CD4-positive, alpha-beta T cell treated with Interleukin-12 subunit alpha and Interleukin-12 subunit beta, for 1 hour (primary cell): Measurements from ENCODE around the gene SBF2.
A peak's percentile ranks its signal among the peaks of the same experiment; 100 is the strongest.

Experiments
- DNase-seq: peaks from one replicate; pipeline ENCODE4 v3.0.0-alpha.2; 2020

SBF2 gene

DNA sequence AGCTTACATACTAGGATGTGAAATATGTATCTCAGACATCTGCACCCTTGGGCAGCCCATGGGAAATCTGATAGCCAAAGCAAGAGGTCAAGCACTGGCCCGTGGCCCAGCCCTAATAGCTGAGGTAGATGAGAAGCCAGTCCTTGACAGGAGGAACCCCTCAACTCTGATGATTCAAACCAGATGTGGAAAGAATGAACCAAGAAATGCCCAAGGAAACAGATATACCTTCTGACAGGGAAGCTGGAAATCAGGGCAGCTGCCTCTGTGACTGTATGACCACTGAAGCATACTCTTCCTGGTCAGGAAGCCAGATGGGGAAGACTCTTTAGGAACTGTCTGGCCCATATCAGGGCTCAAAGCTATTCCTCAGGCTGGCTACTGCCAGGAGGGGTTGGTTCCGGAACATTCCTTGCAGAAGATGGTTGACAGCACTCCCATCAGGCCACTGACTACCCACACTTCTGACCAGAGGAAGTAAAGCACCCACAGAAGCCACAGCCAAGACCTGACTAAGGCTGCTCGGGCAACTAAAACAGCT is 506.0 kb downstream of the SBF2 start:
- DNase-seq: no peak

- no peak for DNase-seq
Observed at GRCh38 chr11:9787260-9787659, 506.8 kb downstream of the SBF2 start.

DNA sequence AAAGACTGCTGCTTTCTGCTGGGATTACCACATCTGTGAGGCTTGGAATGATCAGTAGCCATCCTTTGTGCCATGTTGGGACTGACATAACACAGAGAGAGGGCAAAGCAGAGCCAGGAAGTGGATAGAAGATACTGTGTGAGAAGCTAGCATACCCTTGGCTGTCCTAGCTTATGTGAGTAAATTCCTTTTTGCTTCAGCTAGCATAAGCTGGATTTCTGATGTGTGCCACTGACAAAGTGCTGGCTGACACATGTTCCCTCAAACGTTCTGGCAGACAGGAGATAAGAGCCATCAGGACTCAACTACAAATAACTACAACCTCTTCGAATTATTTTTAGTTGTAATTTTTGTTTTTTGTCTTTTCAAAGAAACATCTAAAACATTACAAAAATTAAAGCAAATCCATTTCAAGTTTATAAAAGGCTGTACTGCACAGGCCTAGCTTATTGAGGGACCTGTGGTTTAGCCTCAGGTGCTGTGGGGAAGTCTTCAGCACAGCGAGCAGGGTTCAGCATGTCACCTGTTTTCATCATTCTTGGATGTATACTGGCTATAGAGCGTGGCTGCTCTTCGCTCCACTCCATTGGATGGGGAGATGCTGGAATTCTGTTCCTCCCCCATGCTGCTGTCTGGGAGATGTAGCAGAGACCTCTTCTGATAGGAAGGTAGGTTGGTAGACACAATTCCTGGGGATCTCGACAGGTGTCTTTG is 509.3 kb downstream of the SBF2 start:
- DNase-seq: no peak

DNA sequence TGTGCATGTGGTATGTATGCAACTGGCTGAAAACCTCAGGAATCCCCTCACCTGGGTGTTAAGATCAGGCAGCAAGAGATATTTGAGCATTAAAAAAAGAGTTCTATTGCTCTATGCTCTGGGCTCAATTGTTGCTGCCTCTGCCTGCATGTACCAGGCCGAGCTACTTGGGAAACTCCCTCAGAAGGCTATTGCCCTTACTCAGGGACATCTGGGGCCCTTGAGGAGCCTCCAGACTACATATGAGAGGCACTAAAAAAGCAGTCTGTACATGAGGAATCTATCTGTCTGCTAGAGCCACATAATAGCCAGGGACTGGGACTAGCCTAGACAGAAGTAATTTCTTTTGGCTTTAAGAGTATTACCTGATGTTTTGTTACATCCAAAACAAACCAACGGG is 510.0 kb downstream of the SBF2 start:
- DNase-seq: no peak

DNA sequence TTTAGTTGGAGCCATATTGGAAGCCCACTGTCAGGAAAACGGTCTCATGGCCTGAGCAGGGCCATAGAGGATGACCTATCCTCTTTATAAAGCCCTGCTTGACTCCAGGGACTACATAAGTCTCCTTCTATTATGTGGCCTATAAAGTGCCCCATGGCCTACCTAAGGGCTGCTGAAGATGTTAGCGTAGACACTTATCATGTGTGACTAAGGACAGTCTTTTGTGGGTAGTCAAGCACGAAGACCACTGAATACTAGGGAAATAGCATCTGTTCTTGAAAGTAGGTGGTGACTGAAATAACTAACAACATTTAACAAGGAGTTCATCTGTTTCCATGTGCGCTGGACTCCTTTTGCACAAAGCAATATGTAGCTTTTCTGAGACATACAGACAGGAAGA is 513.1 kb downstream of the SBF2 start:
- DNase-seq: no peak

DNA sequence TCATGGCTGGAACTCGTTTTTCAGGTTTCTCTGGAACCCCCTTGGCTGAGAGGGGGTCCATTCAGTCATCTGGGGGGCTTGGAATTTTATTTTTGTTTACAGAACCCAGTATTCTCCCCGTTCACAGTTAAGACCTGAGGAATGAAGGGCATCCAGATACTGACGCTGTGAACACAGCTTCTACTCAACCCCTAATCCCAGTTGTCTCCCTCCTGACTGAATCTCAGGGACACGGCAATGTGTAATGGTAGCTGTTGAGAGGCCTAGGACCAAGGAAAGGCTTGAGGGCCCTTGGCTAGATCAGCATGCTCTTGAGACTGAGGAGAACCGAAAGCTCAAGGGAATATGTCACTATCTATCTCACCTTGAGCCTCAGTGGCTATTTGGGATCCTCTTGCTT is 516.5 kb downstream of the SBF2 start:
- no peak for DNase-seq

GRCh38 chr11:9777066-9777465 is 517.0 kb downstream of the SBF2 start:
- no peak for DNase-seq

GRCh38 chr11:9776203-9776602 is 517.8 kb downstream of the SBF2 start:
- DNase-seq: no peak

DNA sequence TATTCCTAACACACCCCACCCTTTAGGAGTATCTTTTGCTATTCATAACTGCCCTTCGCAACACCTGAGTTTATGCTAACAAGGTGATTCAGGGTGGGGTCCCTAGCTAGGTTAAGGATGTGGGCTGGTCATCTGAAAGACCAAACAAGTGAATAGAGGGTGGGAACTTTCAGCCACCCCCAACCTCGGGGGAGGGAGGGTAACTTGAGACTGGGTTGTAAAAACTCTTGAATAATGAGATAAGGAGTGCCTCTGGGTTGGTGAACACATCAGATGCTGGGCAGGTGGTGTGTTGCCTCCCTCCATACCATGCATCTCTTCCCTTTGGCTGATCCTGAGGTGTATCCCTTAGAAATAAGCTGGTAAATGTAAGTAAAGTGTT is 518.6 kb downstream of the SBF2 start:
- no peak for DNase-seq

- DNase-seq: no peak
Observed at GRCh38 chr11:9774591-9775397, 519.2 kb downstream of the SBF2 start.

DNA sequence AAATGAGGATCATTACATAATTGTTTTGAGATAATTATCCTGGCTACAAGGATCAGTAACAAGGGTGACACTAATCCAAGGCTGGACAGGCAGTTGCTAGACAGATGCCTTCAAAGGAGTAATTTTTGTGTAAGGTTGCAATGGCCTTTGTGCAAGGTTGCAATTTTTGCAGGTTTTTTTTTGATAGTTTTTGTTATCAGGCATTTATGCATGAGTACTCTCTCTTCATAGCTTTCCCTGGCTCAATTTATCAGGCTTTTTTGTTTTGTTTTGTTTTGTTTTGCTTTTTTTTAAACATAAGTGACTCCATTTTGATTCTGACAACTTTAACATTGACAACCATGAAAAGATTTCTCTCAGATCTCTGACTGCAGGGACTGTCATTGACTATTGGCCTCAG is 519.9 kb downstream of the SBF2 start:
- DNase-seq: no peak

- DNase-seq: no peak
Observed at GRCh38 chr11:9773524-9773923, 520.5 kb downstream of the SBF2 start.

DNA sequence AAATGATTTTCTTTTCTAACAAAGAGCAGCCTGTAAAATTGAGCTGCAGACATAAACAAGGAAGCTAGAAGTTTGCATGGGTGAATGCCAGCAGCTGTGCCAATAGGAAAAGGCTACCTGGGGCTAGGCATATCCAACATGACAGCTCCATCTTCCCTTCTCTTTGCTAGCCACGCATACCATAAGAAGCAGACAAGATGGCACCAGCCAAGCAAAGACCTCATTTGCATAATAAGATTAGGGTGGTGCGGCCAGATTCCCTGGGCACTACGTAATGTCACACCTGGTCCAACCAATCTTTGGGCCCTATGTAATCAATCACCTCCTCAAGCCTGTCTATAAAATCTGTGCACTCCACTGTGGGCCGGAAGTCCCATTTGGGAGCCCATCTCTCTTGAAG is 521.8 kb downstream of the SBF2 start:
- DNase-seq: no peak

- DNase-seq: no peak
Observed at GRCh38 chr11:9771071-9771511, 522.9 kb downstream of the SBF2 start.

- no peak for DNase-seq
Observed at GRCh38 chr11:9769621-9770020, 524.4 kb downstream of the SBF2 start.

DNA sequence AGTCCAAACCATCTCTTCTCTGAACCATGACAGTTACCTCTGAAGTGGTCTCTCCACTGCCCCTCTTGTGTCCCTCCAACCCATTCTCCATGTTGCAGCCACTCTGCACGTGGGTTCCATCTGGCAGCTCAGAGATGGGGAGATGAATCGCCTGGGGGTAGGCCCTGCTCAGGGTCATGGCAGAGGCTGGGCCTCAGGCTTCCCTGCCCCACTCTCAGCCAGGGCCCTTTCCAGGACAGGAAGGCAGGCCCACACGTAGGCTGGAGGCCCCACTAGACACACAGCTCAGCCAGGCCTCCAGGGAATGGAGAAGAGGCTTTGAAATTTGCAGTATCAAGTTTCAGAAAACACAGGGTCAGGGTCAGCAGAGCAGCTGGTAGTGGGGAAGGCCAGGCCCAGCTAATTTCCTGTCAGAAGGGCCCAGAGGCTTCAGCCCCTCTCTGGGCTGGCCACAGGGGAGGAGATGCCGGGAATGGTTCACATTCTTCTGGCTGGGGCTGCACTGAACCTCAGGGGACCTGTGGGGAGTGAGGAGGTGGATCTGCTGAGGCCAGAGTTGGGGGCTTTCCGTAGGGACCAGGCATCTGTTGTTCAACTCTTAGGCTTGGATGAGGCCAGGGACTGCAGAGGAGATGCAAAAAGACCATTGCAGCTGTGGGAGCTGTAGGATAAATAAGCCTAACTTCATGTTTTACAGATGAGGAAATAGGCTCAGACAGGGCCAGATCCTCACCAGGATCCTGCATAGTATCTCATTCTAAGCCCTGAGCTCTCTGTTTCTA is 528.5 kb downstream of the SBF2 start:
- DNase-seq: no peak

GRCh38 chr11:9763301-9763700 is 530.7 kb downstream of the SBF2 start:
- no peak for DNase-seq

- DNase-seq: no peak
Observed at GRCh38 chr11:9762531-9762930, 531.5 kb downstream of the SBF2 start.

- DNase-seq: no peak
Observed at GRCh38 chr11:9761441-9761945, 532.5 kb downstream of the SBF2 start.

- DNase-seq: no peak
Observed at GRCh38 chr11:9760193-9760575, 533.8 kb downstream of the SBF2 start.

GRCh38 chr11:9759519-9760192 is 534.4 kb downstream of the SBF2 start:
- peak; percentile 60 for DNase-seq

DNA sequence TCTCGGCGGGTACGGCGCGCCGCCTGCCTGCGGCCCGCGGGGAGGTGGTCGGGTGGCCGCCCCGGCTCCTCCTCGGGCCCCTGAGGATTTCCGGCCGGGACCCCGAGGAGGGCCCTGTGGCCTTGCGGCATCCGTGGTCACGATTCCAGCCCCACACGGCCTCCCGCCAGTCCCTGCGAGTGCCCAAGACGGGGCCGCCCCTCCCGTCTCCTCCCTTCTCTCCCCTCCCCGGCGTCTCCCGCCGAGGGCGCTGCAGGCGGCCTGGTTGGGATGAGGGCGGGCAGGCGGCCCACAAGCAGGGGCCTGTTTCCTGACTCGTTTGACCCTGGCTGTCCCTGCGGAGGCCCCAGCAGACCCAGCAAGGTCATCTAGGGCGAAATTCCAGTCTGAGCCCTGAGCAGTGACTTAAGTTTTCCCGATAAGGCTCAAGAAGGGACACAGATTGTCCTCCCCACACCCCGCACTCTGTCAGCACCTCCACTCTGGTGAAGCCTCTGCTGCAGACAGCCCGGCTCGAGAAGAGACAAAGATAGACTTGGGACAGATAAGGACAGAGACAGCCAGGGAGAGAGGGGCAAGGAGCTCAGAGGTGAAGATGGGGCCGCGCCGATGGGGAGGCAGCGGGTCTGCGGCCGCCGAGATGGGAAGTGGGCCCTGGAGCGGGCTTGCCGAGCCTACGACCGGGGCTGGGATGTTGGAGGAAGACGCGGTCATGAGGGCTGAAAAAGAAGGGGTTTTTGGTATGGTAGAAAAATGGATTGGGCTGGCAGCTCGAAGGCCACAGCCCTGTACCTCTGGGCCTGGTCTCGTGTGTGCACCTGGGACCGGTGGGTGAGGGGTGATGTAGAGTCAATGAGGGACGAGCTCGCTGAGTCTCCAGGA is 535.1 kb downstream of the SBF2 start:
- peak; percentile 44 for DNase-seq
